ENCODE data around the gene RNF114. TPM values are rescaled to one million over a fixed set of nuclear protein-coding genes. Genes with fewer than 3 reads are reported as not detected.

Gene RNF114
- total and polyA plus RNA-seq, 2 experiments from 2014 or later, result 53.0 to 158 TPM

DNA sequence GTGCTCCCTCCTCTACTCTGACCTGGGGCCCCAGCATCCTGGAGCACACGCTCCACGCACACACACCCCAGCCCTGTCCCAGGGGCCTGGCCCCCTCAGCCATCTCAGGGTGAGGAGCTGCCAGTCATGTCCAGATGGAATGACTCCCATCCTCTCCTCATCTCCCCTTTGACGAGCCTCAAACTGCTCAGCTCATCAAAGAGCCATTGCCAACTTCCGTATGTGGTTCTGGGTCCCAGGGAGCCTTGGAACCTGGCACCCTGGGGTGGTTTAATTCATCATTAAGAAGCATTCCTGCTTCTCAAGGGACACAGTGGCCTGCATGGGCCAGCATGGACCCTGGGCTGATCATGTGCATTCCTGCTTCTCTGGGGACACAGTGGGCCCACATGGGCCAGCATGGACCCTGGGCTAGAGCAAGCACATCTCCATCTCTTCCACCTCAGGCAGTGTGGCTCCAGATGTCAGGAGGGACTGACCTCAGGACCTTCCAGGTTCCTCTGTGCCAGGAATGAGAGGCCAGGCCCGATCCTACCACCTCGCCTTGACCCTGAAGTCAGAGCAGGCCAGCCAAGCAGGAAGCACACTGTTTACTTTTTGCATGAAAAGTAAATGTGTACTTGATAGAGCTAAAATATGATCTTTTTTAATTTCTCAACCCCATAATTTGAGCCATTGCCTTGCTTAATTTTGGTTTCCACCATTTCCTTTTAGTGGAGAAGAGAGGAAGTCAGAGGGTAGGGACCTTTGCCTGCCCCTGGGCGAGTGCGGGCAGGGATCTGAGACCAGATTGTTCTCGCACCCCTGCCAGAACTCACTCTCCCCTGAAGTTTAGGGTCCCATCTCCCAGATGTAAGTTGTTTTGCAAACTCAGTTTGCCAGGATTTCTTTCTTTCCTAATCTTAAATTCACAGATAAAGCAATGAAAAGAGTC is 46.9 kb upstream of the RNF114 start:
- Histone ChIP-seq H3K36me3 (peaks cover 2% of the 10 kb centered on the region), H3K4me1 (ENCODE audit: low read depth) (peaks cover 37% of the 10 kb centered on the region), H3K27me3 (no peaks in the 10 kb centered on the region), H3K4me3 (no peak overlapping the region), H3K9me3 (ENCODE audit: low read depth) (no peaks in the 10 kb centered on the region), H3K27ac (no peak overlapping the region)
- no peak for DNase-seq (ENCODE audit: low read depth in 1 of 2, low spot score in 1 of 2)
- TF ChIP-seq, protein P1, sequence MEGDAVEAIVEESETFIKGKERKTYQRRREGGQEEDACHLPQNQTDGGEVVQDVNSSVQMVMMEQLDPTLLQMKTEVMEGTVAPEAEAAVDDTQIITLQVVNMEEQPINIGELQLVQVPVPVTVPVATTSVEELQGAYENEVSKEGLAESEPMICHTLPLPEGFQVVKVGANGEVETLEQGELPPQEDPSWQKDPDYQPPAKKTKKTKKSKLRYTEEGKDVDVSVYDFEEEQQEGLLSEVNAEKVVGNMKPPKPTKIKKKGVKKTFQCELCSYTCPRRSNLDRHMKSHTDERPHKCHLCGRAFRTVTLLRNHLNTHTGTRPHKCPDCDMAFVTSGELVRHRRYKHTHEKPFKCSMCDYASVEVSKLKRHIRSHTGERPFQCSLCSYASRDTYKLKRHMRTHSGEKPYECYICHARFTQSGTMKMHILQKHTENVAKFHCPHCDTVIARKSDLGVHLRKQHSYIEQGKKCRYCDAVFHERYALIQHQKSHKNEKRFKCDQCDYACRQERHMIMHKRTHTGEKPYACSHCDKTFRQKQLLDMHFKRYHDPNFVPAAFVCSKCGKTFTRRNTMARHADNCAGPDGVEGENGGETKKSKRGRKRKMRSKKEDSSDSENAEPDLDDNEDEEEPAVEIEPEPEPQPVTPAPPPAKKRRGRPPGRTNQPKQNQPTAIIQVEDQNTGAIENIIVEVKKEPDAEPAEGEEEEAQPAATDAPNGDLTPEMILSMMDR (IDR thresholded peaks at IDR 0.05; ENCODE audit: low read depth, low read length), result no peak

DNA sequence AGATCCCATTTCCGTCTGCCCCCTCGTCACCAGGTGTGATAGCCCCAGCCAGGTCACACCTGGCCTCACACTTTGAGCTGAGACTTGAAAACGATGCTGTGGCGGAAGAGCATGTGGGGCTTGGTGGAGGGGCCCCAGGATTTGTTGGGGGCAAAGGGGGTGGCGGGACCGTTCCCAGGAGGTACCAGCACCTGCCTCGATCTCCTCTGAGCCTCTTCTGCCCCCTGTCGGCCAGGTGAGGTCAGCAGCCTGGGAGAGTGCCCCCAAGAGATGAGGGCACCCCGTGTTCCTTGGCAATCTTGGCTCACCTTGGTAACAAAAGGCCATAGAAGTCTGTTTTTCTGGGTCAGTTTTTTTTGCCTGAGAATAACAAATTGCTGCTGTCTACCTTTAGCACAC is 46.3 kb upstream of the RNF114 start:
- peaks cover 37% of the 10 kb centered on the region for H3K4me1 ChIP-seq (ENCODE audit: low read depth)
- H3K4me3 ChIP-seq, result no peak overlapping the region
- no peaks in the 10 kb centered on the region for H3K9me3 ChIP-seq (ENCODE audit: low read depth)
- no peaks in the 10 kb centered on the region for H3K27me3 ChIP-seq
- TF ChIP-seq, protein P1 (IDR thresholded peaks at IDR 0.05; ENCODE audit: low read depth, low read length), result no peak
- H3K36me3 ChIP-seq, result no peaks in the 10 kb centered on the region
- no peak overlapping the region for H3K27ac ChIP-seq
- no peak for DNase-seq (ENCODE audit: low read depth in 1 of 2, low spot score in 1 of 2)

DNA sequence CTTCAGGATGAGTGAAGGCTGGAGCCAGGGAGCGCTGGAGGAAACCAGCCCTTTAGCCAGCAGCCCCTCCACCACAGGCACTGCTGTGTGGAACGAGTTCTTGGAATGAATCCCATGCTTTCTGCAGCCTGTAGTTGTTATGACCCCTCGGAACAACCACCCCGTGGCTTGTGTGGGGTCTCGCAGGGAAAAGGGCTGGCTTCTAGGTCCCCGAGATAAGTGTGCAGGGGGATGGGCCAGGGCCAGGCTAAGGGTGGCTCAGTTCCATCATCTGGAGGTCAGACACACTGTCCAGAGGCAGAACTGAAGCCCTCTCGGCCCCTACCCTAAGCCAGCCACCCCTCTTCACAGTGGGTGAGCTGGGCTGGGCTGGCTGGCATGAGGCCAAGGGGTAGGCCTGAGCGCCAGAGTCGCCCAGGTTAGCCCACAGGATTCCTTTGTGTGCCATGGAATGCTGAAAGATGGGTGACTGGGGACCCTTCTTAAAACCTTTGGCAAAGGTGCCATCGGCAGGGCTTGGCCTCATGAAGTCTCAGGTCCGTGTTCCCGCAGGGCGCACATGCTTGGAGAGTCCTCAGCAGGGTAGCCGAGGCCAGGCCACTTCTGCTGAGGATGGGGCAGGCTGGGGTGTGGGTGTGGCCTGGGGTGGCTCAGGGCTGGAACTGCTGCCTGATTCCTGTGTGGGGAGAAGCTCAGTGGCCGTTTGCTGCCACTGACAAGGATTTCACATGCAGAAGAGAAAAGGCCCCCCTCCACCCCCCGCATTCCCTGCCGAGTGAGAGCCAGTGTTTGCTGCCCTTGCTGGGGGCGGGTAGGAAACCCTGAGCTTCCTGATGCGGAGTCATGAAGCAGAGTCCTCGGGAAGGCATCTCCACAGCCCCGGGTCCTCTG is 45.5 kb upstream of the RNF114 start:
- H3K4me1 ChIP-seq (ENCODE audit: low read depth), result peaks cover 37% of the 10 kb centered on the region
- H3K4me3 ChIP-seq, result no peak overlapping the region
- peak in 1 of 2 donors; percentile 23 for DNase-seq (ENCODE audit: low read depth in 1 of 2, low spot score in 1 of 2)
- H3K27ac ChIP-seq, result peak overlapping the region; percentile 36
- H3K27me3 ChIP-seq, result no peaks in the 10 kb centered on the region
- H3K9me3 ChIP-seq (ENCODE audit: low read depth), result no peaks in the 10 kb centered on the region
- H3K36me3 ChIP-seq, result no peaks in the 10 kb centered on the region
- TF ChIP-seq, protein P1 (IDR thresholded peaks at IDR 0.05; ENCODE audit: low read depth, low read length), result no peak

DNA sequence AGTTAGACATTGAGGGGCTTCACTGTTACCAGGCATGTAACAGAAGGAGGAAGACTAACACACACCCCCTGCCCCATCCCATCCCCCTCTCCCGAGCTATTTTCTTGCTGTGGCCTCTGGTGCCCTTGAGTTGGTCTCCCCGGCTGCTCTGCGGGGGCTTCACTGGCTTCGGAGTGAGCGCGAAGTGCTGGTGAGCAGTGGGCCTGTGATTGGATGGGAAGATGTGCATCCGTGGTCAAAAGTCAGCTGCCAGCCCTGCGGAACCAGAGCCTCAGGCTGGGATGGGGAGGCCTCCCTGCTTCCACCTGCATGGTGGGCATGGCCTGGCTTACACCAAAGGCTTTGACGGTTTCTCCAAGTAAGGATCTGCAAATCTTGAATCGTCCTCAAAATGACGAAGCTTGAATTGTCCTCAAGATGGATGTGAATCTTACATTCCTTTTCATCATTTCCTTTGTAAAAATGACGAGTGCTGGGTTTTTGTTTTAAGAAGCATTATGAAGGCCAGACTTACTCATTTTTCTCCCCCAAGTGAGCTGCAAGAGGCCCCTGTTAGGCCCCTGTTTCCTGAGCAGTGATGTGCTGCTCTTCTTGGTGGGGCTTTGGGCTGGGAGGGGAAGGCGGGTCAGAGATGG is 44.6 kb upstream of the RNF114 start:
- TF ChIP-seq, protein P1 (IDR thresholded peaks at IDR 0.05; ENCODE audit: low read depth, low read length), result no peak
- H3K9me3 ChIP-seq (ENCODE audit: low read depth), result no peaks in the 10 kb centered on the region
- H3K27ac ChIP-seq, result peak overlapping the region; percentile 27
- no peak for DNase-seq (ENCODE audit: low read depth in 1 of 2, low spot score in 1 of 2)
- no peaks in the 10 kb centered on the region for H3K36me3 ChIP-seq
- no peaks in the 10 kb centered on the region for H3K27me3 ChIP-seq
- peaks cover 37% of the 10 kb centered on the region for H3K4me1 ChIP-seq (ENCODE audit: low read depth)
- no peak overlapping the region for H3K4me3 ChIP-seq

DNA sequence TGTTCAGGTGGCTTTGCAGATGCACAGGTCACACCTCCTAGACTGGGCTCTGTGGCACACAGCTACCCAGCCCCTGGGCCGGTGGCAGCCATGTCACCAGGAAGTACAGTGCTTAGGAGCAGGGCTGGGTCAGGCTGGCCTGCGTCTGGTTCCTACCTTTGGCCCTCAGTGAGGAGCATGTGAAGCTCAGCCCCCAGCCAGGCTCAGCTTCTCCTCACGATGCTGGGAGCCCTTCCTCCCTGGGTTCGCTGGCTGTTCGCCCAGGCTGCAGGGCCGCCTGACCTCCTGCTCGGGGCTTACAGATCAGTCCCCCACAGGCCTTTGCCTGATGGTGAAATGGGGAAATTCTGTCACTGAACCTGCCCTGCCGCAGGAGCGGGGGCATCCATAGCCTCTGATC is 43.9 kb upstream of the RNF114 start:
- peaks cover 37% of the 10 kb centered on the region for H3K4me1 ChIP-seq (ENCODE audit: low read depth)
- no peaks in the 10 kb centered on the region for H3K9me3 ChIP-seq (ENCODE audit: low read depth)
- TF ChIP-seq, protein P1 (IDR thresholded peaks at IDR 0.05; ENCODE audit: low read depth, low read length), result no peak
- H3K4me3 ChIP-seq, result no peak overlapping the region
- H3K27me3 ChIP-seq, result no peaks in the 10 kb centered on the region
- no peaks in the 10 kb centered on the region for H3K36me3 ChIP-seq
- DNase-seq (ENCODE audit: low read depth in 1 of 2, low spot score in 1 of 2), result no peak
- peak overlapping the region; percentile 88 for H3K27ac ChIP-seq
